T-helper 2 cell treated with Interferon-gamma antibody and Interleukin-4, amounts not matched to agents 100 ng/mL and 5 ng/mL, for 36 hours (primary cell): ENCODE data around the gene MBP. TPM values are rescaled to one million over a fixed set of nuclear protein-coding genes. Genes with fewer than 3 reads are reported as not detected.

Experiments
- intact Hi-C: fragments of 100-400 bp; cut with micrococcal nuclease; formaldehyde crosslinking; loops from one replicate; pipeline ENCODE4 v1.15.1; 2023
- total RNA-seq: library from RNA; stranded (reverse); gene quantifications from 2 replicates; pipeline ENCODE4 v1.2.3, GENCODE V29; 2022

MBP gene
- total RNA-seq, 1 donor from 2014 or later, result 89.5 TPM

GRCh38 chr18:77102259-77103040, 30.1 kb downstream of the MBP start:
- intact Hi-C loops, result loop anchor here (1.0 to 5.0 kb wide), 6 partner anchors 22 to 102 kb away; no protein-coding TSS in a partner anchor

GRCh38 chr18:77101410-77102258, 30.9 kb downstream of the MBP start:
- intact Hi-C loops, result loop anchor here (1.0 to 5.0 kb wide), 6 partner anchors 23 to 101 kb away; no protein-coding TSS in a partner anchor

DNA sequence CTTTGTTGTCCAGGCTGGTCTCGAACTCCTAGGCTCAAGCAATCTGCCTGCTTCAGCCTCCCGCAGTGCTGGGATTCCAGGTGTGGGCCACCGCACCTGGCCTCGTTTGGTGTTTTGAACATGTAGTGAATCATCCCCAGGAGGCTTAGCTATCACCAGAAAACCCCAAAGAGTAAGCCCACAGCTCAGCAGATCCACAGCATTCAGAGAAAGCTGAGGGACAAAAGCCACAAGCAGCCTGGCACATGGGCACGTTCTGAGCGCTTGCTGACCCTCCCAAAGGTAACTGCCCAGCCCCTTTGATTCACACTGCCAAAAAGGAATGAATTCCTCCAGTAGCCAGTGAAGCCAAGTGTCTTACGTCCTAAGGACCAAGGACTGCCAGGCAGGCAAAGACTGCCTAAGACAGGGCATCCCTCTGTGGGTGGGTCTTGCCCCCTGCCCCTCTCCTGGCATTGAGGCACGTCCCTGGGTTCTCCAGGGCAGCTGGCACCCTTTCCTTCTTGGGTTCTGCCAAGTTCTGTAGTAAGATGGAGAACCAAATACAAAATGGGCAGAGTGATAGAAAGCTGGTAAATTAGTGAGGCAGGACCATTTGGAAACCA, 31.7 kb downstream of the MBP start:
- intact Hi-C loops, result loop anchor here (5.0 kb wide), 1 partner anchor 41 kb away; no protein-coding TSS in a partner anchor

GRCh38 chr18:77099485-77100370, 32.9 kb downstream of the MBP start:
- intact Hi-C loops, result loop anchor here (5.0 kb wide), 1 partner anchor 43 kb away; no protein-coding TSS in a partner anchor

GRCh38 chr18:77098538-77099174, 33.9 kb downstream of the MBP start:
- intact Hi-C loops, result no loop called here

DNA sequence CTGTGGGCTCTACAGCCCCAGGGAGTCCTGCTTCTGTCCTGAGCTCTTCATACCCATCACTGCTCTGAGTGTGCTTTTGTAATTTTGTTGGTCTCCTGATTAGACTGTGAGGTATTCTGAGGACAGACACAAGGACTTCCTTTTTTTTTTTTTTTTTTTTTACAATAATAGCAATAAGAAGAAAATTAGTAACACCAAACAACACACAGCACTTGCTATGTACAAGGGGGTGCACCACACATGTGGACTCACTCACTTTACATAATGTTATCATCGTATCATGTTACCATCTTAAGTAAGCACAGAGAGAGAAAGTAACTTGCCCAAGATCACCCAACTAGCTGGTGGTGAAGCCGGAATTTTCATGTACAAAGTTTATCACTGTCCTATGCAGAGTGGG, 34.6 kb downstream of the MBP start:
- intact Hi-C loops, result no loop called here

GRCh38 chr18:77096936-77097886, 35.4 kb downstream of the MBP start:
- intact Hi-C loops, result no loop called here

DNA sequence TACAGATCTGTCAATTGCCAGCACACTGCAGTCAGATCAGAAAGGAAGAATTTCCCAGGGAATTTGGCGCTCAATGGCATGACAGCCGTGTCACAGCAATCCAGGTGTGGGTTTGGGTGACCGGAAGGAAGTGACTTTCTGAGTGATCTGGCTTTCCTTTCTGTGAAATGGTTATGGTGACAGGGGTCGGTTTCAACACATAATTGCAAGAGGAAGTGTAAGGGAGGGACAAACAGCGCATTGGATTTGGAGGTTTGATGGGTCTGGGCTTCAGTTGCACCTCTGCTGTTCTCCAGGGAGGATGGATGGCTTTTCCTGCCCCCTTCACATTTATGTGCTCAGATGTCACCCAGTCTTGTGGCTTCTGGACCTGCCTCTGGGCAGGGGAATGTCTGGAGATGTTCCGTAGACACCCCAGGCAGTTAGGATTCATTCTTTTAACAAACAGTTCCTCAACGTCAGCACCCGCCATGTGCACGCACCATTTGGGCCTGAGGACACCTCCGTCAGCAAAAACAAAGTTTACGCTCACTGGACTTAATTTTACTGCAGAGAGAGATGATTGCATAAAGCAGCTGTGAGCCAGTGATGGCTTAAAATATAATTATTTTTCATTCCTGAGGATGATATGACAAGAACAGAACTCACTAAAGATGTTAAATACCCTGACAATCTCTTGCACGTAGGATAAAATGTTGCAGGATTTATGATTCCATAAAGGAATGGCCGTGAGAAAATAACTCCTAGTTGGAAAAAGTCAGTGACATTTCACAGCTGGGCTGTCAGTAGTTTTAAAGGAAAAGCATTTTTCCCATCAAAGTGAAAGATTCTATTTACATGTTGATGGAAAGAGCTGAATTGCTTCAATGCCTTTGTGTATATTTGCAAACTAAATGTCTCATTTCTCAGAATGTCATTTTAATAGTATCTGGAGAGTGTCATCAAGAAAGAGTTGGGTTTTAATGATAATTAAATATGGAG, 36.9 kb downstream of the MBP start:
- intact Hi-C loops, result no loop called here

- intact Hi-C loops, result no loop called here
Measured at GRCh38 chr18:77093586-77093985, 39.0 kb downstream of the MBP start.

DNA sequence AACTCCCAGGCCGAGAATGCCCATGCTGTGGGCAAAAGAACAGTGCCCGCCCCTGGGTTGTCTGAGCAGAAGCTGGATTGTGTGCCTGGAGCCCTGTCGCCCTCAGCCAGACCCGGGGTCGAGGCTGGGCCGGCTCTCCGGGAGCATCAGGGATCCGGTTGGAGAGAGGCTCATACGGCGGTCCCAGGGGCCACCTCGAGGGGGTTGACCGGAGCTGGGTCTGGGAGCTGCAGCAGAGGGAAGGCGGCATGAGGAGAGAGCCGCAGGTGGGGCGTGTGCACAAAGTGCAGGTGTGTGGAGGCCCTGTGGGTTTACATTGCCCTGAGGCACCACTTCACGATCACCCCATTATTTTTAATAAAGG, 39.5 kb downstream of the MBP start:
- intact Hi-C loops, result no loop called here

DNA sequence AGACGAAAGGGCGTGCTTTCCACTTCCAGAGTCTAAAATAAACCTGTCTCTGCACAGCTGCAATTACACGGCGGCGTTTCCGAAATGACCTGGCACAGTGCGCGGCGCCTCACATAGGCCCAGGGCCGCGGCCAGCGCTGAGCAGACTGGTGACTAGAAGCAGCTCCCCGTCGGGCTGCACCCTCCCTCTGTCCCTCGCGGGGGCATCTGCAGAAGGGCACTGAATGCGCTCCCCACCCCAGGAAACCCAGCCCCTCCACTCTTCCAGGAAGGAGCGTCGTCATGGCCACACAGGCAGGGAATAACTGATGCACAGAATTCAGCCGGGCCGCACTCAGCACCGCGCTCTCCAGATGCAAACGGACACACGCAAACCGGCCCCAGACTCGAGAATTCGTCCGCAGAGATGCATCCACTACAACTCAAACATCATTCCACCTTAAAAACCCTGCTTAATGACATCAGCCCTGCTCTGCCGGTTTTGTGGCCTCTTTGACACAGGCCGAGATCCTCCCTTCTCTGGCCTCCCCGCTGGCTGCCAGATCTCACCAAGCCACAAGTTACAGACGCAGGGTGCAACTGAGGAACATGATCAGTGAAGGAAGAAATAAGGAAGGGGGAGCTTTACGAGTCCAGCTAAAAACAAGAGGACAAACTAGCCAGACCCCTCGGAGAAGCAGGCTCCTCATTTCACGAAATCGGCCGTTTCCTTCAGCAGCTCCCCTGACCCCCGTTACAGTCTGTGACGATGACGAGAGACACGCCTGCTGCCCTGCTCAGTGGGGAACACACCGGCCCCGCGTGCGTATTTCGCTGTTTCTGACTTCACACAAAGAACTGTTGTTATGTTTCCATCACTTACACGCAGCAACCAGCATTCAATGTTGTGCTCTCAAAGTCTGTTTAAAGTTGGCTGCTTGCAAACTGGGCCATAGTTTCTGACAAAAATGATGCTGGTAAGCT, 40.2 kb downstream of the MBP start:
- intact Hi-C loops, result no loop called here

GRCh38 chr18:77091366-77091765, 41.2 kb downstream of the MBP start:
- intact Hi-C loops, result no loop called here

GRCh38 chr18:77090546-77091174, 41.9 kb downstream of the MBP start:
- intact Hi-C loops, result no loop called here

DNA sequence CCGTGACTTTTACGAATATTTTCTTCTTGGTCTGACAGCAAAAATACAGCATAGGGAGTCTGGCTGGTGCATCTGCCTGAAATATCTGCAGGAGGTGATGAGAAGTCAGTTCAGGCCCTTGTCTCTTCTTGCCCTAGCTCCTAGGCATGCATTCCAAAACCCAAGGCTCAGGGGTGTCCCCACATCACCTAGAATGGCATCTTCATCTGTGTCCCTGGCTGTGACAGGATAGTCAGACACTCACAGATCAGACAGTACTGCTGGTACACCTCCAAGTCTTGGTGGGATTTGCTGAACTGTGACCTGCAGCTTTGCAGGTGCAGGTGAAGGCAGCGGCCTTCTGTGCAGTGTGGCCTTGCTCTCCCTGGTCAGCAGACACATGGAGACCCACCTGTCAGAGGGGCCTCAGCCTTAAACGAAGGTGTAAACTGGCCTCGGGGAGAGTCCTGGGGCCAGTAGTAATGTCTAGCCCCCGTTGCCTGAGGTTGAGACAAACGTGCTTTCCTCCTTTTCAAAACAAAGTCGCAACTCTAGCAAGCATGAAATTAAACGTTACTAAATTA, 42.8 kb downstream of the MBP start:
- intact Hi-C loops, result no loop called here

DNA sequence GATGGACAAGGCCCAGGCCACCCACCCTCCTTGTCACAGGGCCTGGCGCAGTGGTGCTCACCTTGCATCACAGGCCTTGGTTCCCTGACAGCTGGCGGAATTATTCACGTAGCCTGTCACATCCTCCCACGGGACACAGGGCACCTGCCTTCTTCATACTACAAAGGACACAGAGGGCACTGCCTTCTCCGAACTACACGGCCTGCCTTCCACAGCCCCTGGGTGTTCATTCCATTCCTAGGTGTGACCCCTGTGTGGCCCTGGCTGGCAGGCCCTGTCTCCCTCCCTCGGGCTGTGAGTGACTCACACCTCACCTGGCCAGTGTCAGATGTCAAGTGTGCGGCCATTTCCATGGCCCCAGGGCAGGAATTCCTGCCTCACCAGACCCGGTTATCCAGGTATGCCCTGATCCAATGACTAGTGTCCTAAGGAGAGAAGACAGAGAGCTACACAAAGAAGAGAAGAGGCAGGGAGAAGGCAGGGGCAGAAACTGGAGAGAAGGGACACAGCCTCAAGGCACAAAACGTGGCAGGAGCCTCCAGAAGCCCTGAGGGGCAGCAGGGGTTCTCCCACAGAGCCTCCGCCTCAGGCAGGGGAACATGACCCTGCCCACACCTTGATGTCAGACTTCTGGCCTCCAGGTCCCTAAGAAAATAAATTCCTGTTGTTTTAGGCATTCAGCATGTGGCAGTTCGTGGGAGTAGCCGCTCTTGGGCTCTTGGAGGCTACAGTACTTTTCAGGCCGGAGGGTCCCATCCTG, 43.4 kb downstream of the MBP start:
- intact Hi-C loops, result no loop called here
